GM23248 (cell line): ENCODE data around the gene NME3.

Source experiments
- EZH2 ChIP-seq: fragments of 200-600 bp; sonication (generic); IDR thresholded peaks from 2 replicates; pipeline ENCODE4 v1.6.1; 2018; ENCODE audit warnings: antibody characterized with exemption, mild to moderate bottlenecking; ENCODE audit not compliant: insufficient read depth, poor library complexity, severe bottlenecking
- EZH2phosphoT487 ChIP-seq: fragments of 200-600 bp; sonication (generic); IDR thresholded peaks from 2 replicates; pipeline ENCODE4 v1.6.1; 2018; ENCODE audit warnings: antibody characterized with exemption, moderate library complexity, mild to moderate bottlenecking, low read depth; ENCODE audit not compliant: insufficient read depth

DNA sequence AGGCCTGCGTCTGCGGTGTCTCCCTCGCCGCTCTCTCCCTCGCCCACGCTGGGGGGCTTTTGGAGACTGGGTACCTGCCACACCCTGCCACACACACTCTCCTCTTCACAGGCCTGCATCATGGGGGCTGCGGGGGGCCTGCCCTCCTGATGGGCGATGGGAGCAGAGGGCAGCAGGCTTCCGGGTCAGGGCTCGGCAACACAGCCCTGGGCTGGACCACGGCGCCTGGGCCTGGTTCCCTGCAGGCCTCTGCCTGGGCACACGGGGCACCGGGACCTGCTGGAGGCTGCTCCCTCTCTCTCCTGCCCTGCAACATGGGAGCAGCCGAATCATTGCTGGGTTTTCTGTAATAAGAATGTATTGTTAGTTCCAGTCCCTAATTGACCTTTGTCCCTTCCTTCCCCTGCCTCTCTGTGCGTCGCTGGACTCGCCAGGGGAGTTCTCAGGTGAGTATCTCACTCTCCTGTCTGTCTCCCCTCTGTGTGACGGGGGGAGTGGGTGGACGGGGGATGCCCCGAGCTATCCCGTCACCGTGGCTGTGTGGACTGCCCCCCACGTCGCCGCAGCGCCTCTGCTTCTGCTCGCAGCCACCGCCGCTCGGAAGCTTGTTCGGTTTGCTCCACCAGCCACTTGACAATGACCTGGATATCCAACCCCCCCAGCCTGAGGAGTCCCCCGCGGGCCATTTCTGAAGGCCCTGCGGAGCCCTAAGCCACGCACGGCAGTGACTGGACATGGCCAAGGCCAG lies 13.5 kb downstream of the NME3 start:
- no peak for TF ChIP-seq EZH2
- TF ChIP-seq EZH2phosphoT487: no peak
